Hepatocyte (in vitro differentiated cells): ENCODE data around the gene LSAMP.

Experiments
- CTCF ChIP-seq: fragments of 200-600 bp; sonication (generic); IDR thresholded peaks from 2 replicates; pipeline ENCODE4 v1.5.1; 2016; ENCODE audit warnings: antibody characterized with exemption, mild to moderate bottlenecking; ENCODE audit not compliant: poor library complexity
- EZH2phosphoT487 ChIP-seq: fragments of 200-600 bp; sonication (generic); IDR thresholded peaks from one replicate; pipeline ENCODE4 v1.6.1; 2018; ENCODE audit warnings: antibody characterized with exemption, mild to moderate bottlenecking, low read depth, moderate library complexity; ENCODE audit not compliant: unreplicated experiment, severe bottlenecking

- TF ChIP-seq CTCF (no peak), EZH2phosphoT487 (no peak)
Measured at GRCh38 chr3:116056280-116056679, 389.0 kb downstream of the LSAMP start.
